GM12891 (cell line): ENCODE data around the gene TPO.

ENCODE experiments used
- DNase-seq: peaks from one replicate; pipeline ENCODE4 v3.0.0; 2011; ENCODE audit warnings: low spot score; ENCODE audit not compliant: insufficient read length
- FAIRE-seq: peaks from 2 replicates; lab custom pipeline; 2011; peaks lifted over from hg19 to GRCh38; lab: Jason Lieb, UNC
- PAX5 ChIP-seq: IDR thresholded peaks from 2 replicates; pipeline ENCODE4 v1.6.1; 2011; ENCODE audit warnings: low read length, moderate library complexity, mild to moderate bottlenecking; ENCODE audit not compliant: insufficient read depth, severe bottlenecking
- POLR2A ChIP-seq: IDR thresholded peaks from 2 replicates; pipeline ENCODE4 v1.6.1; 2011; ENCODE audit warnings: low read depth, low read length, control low read depth
- POLR2AphosphoS5 ChIP-seq: IDR thresholded peaks from 2 replicates; pipeline ENCODE4 v1.6.1; 2011; ENCODE audit warnings: low read depth, low read length, control low read depth
- POU2F2 ChIP-seq: IDR thresholded peaks from 2 replicates; pipeline ENCODE4 v1.6.1; 2011; ENCODE audit warnings: low read depth, mild to moderate bottlenecking, control low read depth, low read length, moderate library complexity
- SPI1 ChIP-seq: IDR thresholded peaks from 2 replicates; pipeline ENCODE4 v1.6.1; 2011; ENCODE audit warnings: low read depth, low read length, control low read depth
- TAF1 ChIP-seq: IDR thresholded peaks from 2 replicates; pipeline ENCODE4 v1.6.1; 2011; ENCODE audit warnings: low read depth, low read length, control low read depth

The TPO gene

DNA sequence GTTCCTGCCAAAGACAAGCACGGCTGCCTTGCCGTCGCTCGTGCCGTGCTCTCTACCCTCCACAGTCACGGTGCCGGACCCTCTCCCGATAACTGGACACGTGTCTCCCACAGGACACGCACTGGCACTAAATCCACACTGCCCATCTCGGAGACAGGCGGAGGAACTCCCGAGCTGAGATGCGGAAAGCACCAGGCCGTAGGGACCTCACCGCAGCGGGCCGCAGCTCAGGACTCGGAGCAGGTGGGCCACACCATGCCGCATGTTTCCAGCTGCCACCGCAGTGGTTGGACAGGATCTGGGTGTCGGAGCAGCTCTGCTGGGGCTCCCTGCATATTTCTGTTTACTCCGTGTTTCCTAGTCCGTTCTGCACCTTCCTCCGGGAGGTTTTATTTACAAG lies 127.2 kb downstream of the TPO start:
- FAIRE-seq (no peak), DNase-seq (no peak)
- TF ChIP-seq POU2F2 = no peak
- no peak for TF ChIP-seq SPI1
- TF ChIP-seq TAF1 = no peak
- TF ChIP-seq PAX5 = no peak
- TF ChIP-seq POLR2A = no peak
- no peak for TF ChIP-seq POLR2AphosphoS5

DNA sequence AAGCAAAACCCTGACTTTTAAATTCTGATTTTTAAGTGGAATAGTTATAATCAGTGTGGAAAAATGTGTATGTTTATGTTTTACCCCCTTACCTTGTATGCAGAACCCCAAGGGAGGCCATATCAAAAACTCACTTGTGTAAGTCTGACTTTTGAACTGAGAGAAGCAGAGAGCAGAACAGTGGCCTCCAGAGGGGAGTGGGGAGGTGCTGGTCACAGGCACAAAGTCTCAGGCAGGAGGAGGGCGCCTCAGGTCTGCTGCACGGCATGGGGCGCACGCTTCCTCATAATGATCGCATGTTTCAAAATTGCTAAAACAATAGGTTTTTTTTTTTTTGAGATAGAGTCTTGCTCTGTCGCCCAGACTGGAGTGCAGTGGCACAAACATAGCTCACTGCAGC lies 127.8 kb downstream of the TPO start:
- no peak for FAIRE-seq
- DNase-seq = no peak
- no peak for TF ChIP-seq SPI1
- TF ChIP-seq POLR2A = no peak
- TF ChIP-seq TAF1 = no peak
- no peak for TF ChIP-seq POU2F2
- no peak for TF ChIP-seq PAX5
- TF ChIP-seq POLR2AphosphoS5 = no peak

DNA sequence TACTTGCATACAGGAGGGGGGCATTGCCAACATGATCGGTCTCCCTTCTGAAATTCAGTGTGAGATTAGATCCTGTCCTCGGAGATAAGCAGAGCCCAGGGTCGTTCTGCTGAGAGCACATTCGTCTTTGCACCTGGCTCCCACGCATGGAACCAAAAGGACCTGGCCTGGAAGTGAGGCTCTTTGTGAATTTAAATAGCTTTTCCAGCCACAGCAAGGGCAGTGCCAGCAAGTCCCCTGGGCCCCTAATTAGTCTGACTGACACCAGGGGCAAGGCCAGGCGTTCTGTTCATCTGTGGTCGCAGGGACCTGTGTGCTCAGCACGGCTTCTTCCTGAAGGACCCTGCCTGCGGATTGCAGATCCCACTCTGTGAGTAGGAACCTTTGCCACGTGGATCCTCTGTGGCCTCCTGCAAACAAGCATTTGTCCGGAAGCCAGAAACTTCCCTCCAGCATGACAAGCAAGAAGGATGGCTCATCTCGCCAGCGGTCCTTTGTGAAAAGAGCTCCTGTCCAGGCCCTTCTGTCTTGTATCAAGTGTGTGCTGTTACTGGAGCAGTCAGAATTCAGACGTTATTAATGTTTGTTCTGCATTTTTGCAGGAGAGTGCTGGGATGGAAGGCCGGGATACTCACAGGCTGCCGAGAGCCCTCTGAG lies 128.7 kb downstream of the TPO start:
- TF ChIP-seq SPI1 (no peak), POLR2A (no peak), PAX5 (no peak), POU2F2 (no peak), TAF1 (no peak), POLR2AphosphoS5 (no peak)
- FAIRE-seq = no peak
- no peak for DNase-seq

DNA sequence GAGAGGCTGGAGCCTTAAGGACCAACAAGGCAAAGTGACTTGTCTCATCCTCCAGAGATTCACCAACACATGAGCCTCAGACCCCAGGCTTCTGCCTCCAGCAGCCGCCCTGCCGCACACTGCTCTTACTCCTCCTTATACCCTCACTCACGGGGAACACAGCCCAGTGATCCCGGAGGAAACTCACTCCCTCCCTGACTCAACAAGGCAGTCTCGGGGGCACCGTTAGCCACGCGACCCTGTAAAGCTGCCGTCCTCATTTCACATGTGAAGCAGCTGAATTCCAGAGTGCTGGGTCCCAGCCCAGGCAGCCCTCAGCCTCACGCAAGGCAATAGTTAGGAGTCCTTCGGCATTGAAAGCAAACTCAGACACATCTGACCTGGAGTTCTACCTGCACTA lies 129.7 kb downstream of the TPO start:
- TF ChIP-seq POU2F2 = no peak
- no peak for TF ChIP-seq TAF1
- no peak for TF ChIP-seq SPI1
- TF ChIP-seq PAX5 = no peak
- no peak for TF ChIP-seq POLR2AphosphoS5
- TF ChIP-seq POLR2A = no peak
- FAIRE-seq (no peak), DNase-seq (no peak)

DNA sequence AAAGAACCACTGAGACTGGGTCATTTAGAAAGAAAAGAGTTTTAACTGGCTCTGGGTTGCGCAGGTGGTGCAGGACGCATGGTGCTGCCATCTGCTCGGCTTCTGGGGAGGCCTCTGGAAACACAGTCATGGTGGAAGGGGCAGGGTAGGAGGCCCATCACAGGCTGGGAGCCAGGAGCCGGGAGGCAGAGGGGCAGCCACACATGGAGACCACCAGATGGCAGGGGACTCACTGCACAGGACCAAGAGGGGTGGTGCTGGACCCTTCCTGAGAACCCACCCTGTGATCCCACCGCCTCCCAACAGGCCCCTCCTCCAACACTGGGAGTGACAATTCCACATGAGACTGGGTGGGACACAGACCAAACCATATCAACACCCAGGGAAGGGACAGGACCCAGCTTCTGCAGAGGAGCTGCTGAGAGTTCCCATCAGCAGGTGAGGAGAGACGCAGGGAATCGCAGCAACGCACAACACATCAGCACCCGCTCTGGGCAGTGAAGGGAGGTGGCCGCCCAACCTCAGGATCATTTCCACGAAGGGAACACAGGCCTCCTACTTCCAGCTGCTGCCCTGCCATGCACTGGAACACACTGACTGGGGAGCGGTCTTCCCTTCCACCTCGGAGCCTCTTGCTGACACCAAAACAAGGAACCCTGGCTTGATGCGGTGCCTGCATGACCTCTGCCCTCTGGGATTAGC lies 130.7 kb downstream of the TPO start:
- DNase-seq (no peak), FAIRE-seq (no peak)
- no peak for TF ChIP-seq POLR2A
- TF ChIP-seq TAF1 = no peak
- TF ChIP-seq POLR2AphosphoS5 = no peak
- no peak for TF ChIP-seq SPI1
- TF ChIP-seq PAX5 = no peak
- no peak for TF ChIP-seq POU2F2

DNA sequence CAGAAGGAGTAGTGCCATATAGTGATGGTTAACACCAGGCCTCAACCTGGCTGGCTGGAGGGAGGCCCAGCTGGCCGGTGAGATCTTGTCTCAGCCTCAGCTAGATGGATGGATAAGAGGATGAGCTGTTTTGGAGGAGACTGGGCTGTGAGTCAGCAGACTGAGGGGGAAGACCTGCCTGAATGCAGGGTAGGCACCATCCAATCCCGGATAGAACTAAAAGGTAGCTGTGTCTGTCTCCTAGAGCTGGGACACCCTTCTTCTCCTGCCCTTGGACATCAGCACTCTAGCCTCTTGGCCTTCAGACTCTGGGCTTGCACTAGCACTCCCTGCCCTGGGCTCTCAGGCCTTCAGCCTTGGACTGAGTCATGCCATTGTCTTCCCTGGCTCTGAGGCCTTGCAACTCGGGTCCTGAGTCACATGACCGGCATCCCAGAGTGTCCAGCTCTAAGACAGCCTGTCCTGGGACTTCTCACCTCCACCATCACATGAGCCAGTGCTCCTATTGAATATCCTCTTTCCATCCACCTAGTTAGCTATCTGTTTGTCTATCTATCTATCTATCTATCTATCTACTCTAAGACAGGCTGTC lies 131.3 kb downstream of the TPO start:
- FAIRE-seq = no peak
- no peak for TF ChIP-seq POU2F2
- no peak for TF ChIP-seq POLR2A
- no peak for TF ChIP-seq POLR2AphosphoS5
- TF ChIP-seq SPI1 = no peak
- no peak for TF ChIP-seq TAF1
- no peak for TF ChIP-seq PAX5

DNA sequence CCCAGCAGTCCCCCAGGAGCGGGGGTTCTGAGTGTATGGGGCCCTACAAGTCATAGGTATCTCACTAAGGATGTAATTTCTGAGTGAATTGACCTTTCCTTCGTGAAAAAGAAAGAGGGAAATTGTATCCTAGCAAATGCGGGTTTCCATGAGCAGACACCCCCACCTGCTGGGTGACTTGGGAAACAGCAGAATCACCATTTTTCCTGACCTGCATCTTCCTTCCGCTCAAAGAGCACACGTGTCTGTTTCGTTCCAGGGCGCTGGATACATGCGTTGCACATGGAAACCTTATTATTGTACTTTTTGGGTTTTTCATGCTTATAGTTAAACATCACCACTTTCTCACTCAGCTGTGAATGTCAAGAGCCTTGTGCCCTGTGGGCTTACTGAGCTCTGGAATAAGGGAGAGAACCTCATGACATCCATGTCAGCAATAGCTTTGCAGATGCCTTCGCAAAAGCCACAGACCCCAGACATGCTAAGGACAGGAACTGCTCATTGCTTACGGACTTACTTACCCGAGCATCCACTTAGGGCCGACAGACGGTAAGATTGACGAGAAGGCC lies 132.8 kb downstream of the TPO start:
- FAIRE-seq = peak; percentile 75
- no peak for DNase-seq

More for the DNA sequence above, 131.3 kb downstream of the TPO start:
- DNase-seq = no peak

DNA sequence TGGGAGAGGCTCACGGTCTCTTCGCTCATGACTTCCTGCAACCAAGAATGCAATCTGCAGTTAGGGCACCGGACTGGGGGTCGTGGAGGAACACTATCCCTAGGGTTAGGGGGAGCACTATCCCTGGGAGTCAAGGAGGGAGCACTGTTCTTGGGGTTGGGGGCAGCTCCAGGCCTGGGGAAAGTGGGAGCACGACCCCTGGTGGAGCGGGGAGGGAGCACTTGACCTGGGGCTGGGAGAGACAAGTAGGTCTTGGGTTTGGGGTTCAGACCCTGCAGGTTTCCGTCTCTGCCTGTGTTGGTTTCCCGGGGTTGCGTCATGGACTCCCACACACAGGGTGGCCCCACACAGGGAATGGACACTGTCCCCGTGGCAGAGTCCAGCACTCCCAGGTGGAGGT lies 133.6 kb downstream of the TPO start:
- TF ChIP-seq SPI1 = no peak
- TF ChIP-seq POLR2AphosphoS5 = no peak
- DNase-seq (no peak), FAIRE-seq (no peak)

More for the DNA sequence above, 132.8 kb downstream of the TPO start:
- TF ChIP-seq POLR2AphosphoS5 (no peak), POU2F2 (no peak), PAX5 (no peak), SPI1 (no peak), POLR2A (no peak), TAF1 (no peak)

DNA sequence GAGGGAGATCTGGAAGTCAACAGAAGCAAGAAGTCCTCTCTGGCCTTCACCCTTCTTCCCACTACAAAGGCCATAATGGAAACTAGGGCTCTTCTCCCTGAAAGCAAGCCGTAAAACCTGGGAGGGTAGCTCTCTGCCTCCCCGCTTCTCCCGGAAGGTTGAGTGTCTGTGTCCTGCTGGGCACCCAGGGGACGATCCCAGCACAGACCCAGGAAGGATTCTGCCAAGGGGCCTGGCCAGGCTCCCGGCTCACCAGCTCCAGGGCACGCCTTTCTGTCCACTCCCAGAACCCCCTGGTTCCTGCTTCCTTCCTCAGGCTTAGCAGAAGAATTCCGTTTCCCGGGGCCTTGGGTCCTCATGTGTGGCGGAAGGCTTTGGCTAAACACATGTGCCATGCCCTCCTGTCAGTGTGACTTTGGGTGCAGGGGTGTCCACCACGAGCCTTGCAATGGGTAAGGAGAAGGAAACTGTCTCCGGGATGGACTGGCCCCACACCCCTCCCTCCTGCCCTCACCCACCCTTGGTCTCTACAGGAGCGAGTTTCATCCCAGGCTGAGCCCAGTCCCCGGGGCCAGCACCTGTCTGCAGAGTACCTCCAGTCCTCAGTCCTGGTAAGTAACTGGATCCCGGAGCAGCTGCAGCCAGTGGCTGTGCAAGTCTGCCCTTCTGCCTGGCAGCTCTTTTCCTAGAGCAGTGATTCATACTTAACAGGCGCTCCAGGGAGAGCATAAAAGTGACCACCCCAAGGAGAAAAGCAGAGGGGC lies 135.8 kb downstream of the TPO start:
- TF ChIP-seq SPI1 (no peak), TAF1 (no peak), POU2F2 (no peak), POLR2AphosphoS5 (no peak), POLR2A (no peak), PAX5 (no peak)
- FAIRE-seq (no peak), DNase-seq (no peak)
